ENCODE data around the gene VPS16. TPM values are rescaled to one million over a fixed set of nuclear protein-coding genes. Genes with fewer than 3 reads are reported as not detected.

The VPS16 gene
- total and polyA plus RNA-seq, 4 donors, result 14.5 to 24.3 (median 16.1) TPM

- Histone ChIP-seq H3K9ac (ENCODE audit: low read depth in 1 of 2, low read length in 2 of 2) (no peak overlapping the region), H3K4me1 (ENCODE audit: control insufficient read depth in 4 of 4, insufficient read depth in 4 of 4, low read length in 3 of 4) (peaks cover 0 to 7% (median 5%) of the 10 kb centered on the region in 4 donors), H3K27me3 (ENCODE audit: control insufficient read depth in 4 of 4, insufficient read depth in 4 of 4, low read length in 3 of 4) (peaks cover 4 to 20% (median 10%) of the 10 kb centered on the region in 4 donors), H3K36me3 (ENCODE audit: control insufficient read depth in 4 of 4, insufficient read depth in 3 of 4, low read depth in 1 of 4, low read length in 3 of 4) (peaks cover 0 to 2% (median 0%) of the 10 kb centered on the region in 4 donors), H3K4me3 (ENCODE audit: low read depth in 1 of 3, low read length in 3 of 3) (no peak overlapping the region), H3K27ac (ENCODE audit: low read depth in 1 of 2, low read length in 2 of 2) (no peak overlapping the region), H3K9me3 (ENCODE audit: control insufficient read depth in 4 of 4, low read length in 3 of 4) (peaks cover 3 to 6% (median 4%) of the 10 kb centered on the region in 4 donors)
- no peak for DNase-seq (ENCODE audit: low spot score)
- WGBS, result 27% methylated on average over 22 of the region's 22 CpGs
- TF ChIP-seq HNF4A (conservative IDR thresholded peaks at IDR 0.05) (no peak), JUND (IDR thresholded peaks at IDR 0.05) (no peak), EGR1 (IDR thresholded peaks at IDR 0.05; ENCODE audit: low read depth in 2 of 2) (peak; percentile 25 to 39), CTCF (IDR thresholded peaks at IDR 0.05; ENCODE audit: low read depth, low read length, missing input control) (no peak)
Measured at GRCh38 chr20:2805689-2806350, 34.7 kb upstream of the VPS16 start.

DNA sequence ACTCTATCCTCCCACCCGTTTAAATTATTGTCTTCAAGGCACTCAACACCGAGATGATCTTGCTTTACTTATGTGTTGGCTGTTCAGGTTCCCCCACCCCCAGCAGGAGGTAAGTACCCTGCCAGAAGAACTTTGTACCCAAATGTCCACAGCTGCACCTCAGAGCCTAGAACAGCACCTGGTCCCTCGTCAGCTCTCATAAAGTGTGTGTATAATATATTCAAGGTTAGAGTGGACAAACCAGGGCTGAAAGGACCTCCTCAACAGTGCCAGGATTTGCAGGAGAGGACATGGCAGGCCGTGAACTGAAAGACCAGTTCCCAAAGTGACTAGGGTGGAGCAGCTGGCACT lies 34.2 kb upstream of the VPS16 start:
- Histone ChIP-seq H3K36me3 (ENCODE audit: control insufficient read depth in 4 of 4, insufficient read depth in 3 of 4, low read depth in 1 of 4, low read length in 3 of 4) (peaks cover 0 to 2% (median 0%) of the 10 kb centered on the region in 4 donors), H3K27ac (ENCODE audit: low read depth in 1 of 2, low read length in 2 of 2) (no peak overlapping the region), H3K9me3 (ENCODE audit: control insufficient read depth in 4 of 4, low read length in 3 of 4) (peaks cover 1 to 3% (median 2%) of the 10 kb centered on the region in 4 donors), H3K4me3 (ENCODE audit: low read depth in 1 of 3, low read length in 3 of 3) (no peak overlapping the region), H3K9ac (ENCODE audit: low read depth in 1 of 2, low read length in 2 of 2) (no peak overlapping the region), H3K27me3 (ENCODE audit: control insufficient read depth in 4 of 4, insufficient read depth in 4 of 4, low read length in 3 of 4) (peaks cover 4 to 16% (median 8%) of the 10 kb centered on the region in 4 donors), H3K4me1 (ENCODE audit: control insufficient read depth in 4 of 4, insufficient read depth in 4 of 4, low read length in 3 of 4) (peaks cover 0 to 7% (median 5%) of the 10 kb centered on the region in 4 donors)
- WGBS, result 32% methylated on average over 4 of the region's 4 CpGs
- DNase-seq (ENCODE audit: low spot score), result no peak
- TF ChIP-seq MAX (IDR thresholded peaks at IDR 0.05), result no peak
- no peak for TF ChIP-seq FOXA2 (IDR thresholded peaks at IDR 0.05)
- peak; percentile 46 to 49 for TF ChIP-seq HNF4A (conservative IDR thresholded peaks at IDR 0.05)

DNA sequence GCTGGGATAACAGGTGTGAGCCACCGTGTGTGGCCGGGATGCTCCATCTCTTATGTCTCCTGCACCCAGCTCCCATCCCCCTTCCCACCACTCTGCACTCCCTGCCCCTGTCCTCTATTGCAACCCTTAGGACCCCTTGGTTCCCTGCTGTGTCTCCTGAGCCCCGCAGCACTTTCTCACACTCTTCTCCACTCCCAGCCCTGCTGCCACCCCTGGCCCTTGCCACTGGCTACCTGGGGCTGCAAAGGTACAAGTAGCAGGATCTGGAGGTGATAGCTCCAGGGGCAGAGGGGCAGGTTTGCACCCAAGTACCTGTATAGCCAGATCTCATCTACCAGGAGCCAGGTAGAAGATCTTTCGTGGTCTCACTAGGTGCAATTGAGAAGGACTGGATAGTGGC lies 33.5 kb upstream of the VPS16 start:
- H3K27me3 ChIP-seq (ENCODE audit: control insufficient read depth in 4 of 4, insufficient read depth in 4 of 4, low read length in 3 of 4), result peaks cover 4 to 16% (median 6%) of the 10 kb centered on the region in 4 donors
- 77% methylated on average over 4 of the region's 4 CpGs for WGBS

More for the DNA sequence above, 33.5 kb upstream of the VPS16 start:
- Histone ChIP-seq H3K27ac (ENCODE audit: low read depth in 1 of 2, low read length in 2 of 2) (no peak overlapping the region), H3K9me3 (ENCODE audit: control insufficient read depth in 4 of 4, low read length in 3 of 4) (no peaks in the 10 kb centered on the region), H3K9ac (ENCODE audit: low read depth in 1 of 2, low read length in 2 of 2) (no peak overlapping the region), H3K36me3 (ENCODE audit: control insufficient read depth in 4 of 4, insufficient read depth in 3 of 4, low read depth in 1 of 4, low read length in 3 of 4) (no peaks in the 10 kb centered on the region), H3K4me1 (ENCODE audit: control insufficient read depth in 4 of 4, insufficient read depth in 4 of 4, low read length in 3 of 4) (peaks cover 0 to 7% (median 5%) of the 10 kb centered on the region in 4 donors), H3K4me3 (ENCODE audit: low read depth in 1 of 3, low read length in 3 of 3) (no peak overlapping the region)
- DNase-seq (ENCODE audit: low spot score), result no peak
- no peak for TF ChIP-seq MAX (IDR thresholded peaks at IDR 0.05)
- TF ChIP-seq, protein P1, sequence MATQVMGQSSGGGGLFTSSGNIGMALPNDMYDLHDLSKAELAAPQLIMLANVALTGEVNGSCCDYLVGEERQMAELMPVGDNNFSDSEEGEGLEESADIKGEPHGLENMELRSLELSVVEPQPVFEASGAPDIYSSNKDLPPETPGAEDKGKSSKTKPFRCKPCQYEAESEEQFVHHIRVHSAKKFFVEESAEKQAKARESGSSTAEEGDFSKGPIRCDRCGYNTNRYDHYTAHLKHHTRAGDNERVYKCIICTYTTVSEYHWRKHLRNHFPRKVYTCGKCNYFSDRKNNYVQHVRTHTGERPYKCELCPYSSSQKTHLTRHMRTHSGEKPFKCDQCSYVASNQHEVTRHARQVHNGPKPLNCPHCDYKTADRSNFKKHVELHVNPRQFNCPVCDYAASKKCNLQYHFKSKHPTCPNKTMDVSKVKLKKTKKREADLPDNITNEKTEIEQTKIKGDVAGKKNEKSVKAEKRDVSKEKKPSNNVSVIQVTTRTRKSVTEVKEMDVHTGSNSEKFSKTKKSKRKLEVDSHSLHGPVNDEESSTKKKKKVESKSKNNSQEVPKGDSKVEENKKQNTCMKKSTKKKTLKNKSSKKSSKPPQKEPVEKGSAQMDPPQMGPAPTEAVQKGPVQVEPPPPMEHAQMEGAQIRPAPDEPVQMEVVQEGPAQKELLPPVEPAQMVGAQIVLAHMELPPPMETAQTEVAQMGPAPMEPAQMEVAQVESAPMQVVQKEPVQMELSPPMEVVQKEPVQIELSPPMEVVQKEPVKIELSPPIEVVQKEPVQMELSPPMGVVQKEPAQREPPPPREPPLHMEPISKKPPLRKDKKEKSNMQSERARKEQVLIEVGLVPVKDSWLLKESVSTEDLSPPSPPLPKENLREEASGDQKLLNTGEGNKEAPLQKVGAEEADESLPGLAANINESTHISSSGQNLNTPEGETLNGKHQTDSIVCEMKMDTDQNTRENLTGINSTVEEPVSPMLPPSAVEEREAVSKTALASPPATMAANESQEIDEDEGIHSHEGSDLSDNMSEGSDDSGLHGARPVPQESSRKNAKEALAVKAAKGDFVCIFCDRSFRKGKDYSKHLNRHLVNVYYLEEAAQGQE (IDR thresholded peaks at IDR 0.05), result no peak
- no peak for TF ChIP-seq FOXA2 (IDR thresholded peaks at IDR 0.05)
- TF ChIP-seq HNF4A (conservative IDR thresholded peaks at IDR 0.05), result no peak
- TF ChIP-seq JUND (IDR thresholded peaks at IDR 0.05), result no peak
- TF ChIP-seq CTCF (IDR thresholded peaks at IDR 0.05; ENCODE audit: low read depth, low read length, missing input control), result no peak
- TF ChIP-seq RAD21 (IDR thresholded peaks at IDR 0.05), result no peak
- no peak for TF ChIP-seq RXRA (IDR thresholded peaks at IDR 0.05)
- no peak for TF ChIP-seq YY1 (IDR thresholded peaks at IDR 0.05)
- no peak for TF ChIP-seq EGR1 (IDR thresholded peaks at IDR 0.05; ENCODE audit: low read depth in 2 of 2)
- no peak for TF ChIP-seq ATF3 (IDR thresholded peaks at IDR 0.05)
